Smooth muscle cell (in vitro differentiated cells): Measurements from ENCODE around the gene LMNA. TPM values are rescaled to one million over a fixed set of nuclear protein-coding genes. Genes with fewer than 3 reads are reported as not detected.

Experiments used
- DNase-seq: peaks from one replicate; lab custom pipeline; 2025; ENCODE audit not compliant: unreplicated experiment; lab: John Stamatoyannopoulos, UW
- H2AFZ ChIP-seq: fragments of 200-600 bp; sonication (generic); 2 replicates; pipeline ENCODE4 v1.6.0; 2016; ENCODE audit warnings: antibody characterized with exemption, low read depth, mild to moderate bottlenecking
- H3F3A ChIP-seq: fragments of 200-600 bp; sonication (generic); 2 replicates; pipeline ENCODE4 v1.6.0; 2017; ENCODE audit warnings: antibody characterized with exemption, low read depth
- H3K27ac ChIP-seq: fragments of 200-600 bp; sonication (generic); 2 replicates; pipeline ENCODE4 v1.5.1; 2016; ENCODE audit warnings: low read depth, mild to moderate bottlenecking
- H3K27me3 ChIP-seq: fragments of 200-600 bp; sonication (generic); 2 replicates; pipeline ENCODE4 v1.6.1; 2016; ENCODE audit warnings: low read depth, mild to moderate bottlenecking
- H3K36me3 ChIP-seq: fragments of 200-600 bp; sonication (generic); 2 replicates; pipeline ENCODE4 v1.5.1; 2016; ENCODE audit warnings: low read depth
- H3K4me1 ChIP-seq: fragments of 200-600 bp; sonication (generic); 2 replicates; pipeline ENCODE4 v1.5.1; 2016; ENCODE audit warnings: low read depth
- H3K4me2 ChIP-seq: fragments of 200-600 bp; sonication (generic); 2 replicates; pipeline ENCODE4 v1.6.0; 2016; ENCODE audit warnings: mild to moderate bottlenecking
- H3K4me3 ChIP-seq: fragments of 200-600 bp; sonication (generic); 2 replicates; pipeline ENCODE4 v1.5.1; 2016; ENCODE audit warnings: mild to moderate bottlenecking
- H3K79me2 ChIP-seq: fragments of 200-600 bp; sonication (generic); 2 replicates; pipeline ENCODE4 v1.6.0; 2016; ENCODE audit warnings: low read depth, mild to moderate bottlenecking
- H3K9ac ChIP-seq: fragments of 200-600 bp; sonication (generic); 2 replicates; pipeline ENCODE4 v1.6.0; 2016; ENCODE audit warnings: low read depth
- H3K9me3 ChIP-seq: fragments of 200-600 bp; sonication (generic); replicated peaks from 2 replicates; pipeline ENCODE4 v1.5.1; 2016; ENCODE audit warnings: low read depth
- H4K20me1 ChIP-seq: fragments of 200-600 bp; sonication (generic); 2 replicates; pipeline ENCODE4 v1.6.0; 2016; ENCODE audit warnings: low read depth
- WGBS: methylation state at CpG from one replicate; pipeline ENCODE4 v1.1.7; 2016; ENCODE audit warnings: low lambda C conversion rate; 5-methylcytosine and 5-hydroxymethylcytosine counted together
- polyA plus RNA-seq: library from polyadenylated mRNA; unstranded; fragments of >200 nt; fragmentation: Nextera tagmentation; extraction: Ambion mirVana; gene quantifications from 2 replicates; pipeline ENCODE4 v1.2.1, GENCODE V29; 2016
- total RNA-seq: library from RNA; depleted of rRNA; stranded (reverse); fragments of >200 nt; gene quantifications from 2 replicates; pipeline ENCODE4 v1.2.3, GENCODE V29; 2014
- TF ChIP-seq, protein P1 (sequence below): fragments of 200-600 bp; sonication (generic); IDR thresholded peaks from 2 replicates; pipeline ENCODE4 v1.5.1; 2017; ENCODE audit warnings: borderline replicate concordance, mild to moderate bottlenecking, antibody characterized with exemption; ENCODE audit not compliant: insufficient read depth, poor library complexity, severe bottlenecking

Gene LMNA
- total and polyA plus RNA-seq, 2 experiments from 2014 or later: 256 to 626 TPM

DNA sequence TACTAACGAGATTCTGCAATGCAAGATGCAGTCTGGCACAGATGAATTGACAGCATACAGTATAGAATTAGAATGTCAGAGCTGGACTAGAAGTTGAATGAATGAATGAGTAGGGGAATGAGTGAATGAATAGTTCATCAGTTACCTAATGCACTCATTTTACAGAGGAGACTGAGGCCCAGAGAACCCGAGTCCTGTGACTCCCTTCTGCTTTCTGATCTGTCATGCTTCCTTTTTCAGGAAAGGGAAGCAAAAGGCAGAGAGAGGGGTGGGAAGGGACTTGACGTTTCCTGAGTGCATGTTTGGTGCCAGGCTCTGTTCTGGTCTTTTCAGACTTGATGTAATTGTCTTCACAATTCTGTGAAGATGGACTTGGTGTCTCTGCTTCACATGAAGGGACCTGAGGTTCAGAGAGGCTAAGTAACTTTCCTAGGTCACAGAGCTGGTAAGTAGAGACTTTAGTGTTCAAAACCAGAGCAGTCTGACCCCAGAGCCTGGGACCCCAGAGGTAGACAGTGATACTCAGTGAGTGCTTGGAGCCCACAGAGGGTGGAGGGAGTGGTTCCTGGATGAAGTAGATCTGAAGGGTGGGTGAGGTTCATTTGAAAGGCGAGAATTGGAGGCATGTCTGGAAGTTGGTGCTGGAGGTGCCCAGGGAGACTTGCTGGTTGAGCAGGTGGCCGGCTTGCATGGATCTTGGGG, 24.2 kb upstream of the LMNA start:
- TF ChIP-seq, protein P1, sequence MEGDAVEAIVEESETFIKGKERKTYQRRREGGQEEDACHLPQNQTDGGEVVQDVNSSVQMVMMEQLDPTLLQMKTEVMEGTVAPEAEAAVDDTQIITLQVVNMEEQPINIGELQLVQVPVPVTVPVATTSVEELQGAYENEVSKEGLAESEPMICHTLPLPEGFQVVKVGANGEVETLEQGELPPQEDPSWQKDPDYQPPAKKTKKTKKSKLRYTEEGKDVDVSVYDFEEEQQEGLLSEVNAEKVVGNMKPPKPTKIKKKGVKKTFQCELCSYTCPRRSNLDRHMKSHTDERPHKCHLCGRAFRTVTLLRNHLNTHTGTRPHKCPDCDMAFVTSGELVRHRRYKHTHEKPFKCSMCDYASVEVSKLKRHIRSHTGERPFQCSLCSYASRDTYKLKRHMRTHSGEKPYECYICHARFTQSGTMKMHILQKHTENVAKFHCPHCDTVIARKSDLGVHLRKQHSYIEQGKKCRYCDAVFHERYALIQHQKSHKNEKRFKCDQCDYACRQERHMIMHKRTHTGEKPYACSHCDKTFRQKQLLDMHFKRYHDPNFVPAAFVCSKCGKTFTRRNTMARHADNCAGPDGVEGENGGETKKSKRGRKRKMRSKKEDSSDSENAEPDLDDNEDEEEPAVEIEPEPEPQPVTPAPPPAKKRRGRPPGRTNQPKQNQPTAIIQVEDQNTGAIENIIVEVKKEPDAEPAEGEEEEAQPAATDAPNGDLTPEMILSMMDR: no peak
- H3K36me3 ChIP-seq: no peaks in the 10 kb centered on the region
- H3K4me2 ChIP-seq: no peak overlapping the region
- H3K9me3 ChIP-seq: no peaks in the 10 kb centered on the region
- no peak overlapping the region for H2AFZ ChIP-seq
- H3K27ac ChIP-seq: no peak overlapping the region
- H3K4me3 ChIP-seq: no peak overlapping the region
- no peak for DNase-seq
- peaks cover 20% of the 10 kb centered on the region for H3K4me1 ChIP-seq
- H3K79me2 ChIP-seq: peaks cover 62% of the 10 kb centered on the region
- H3K27me3 ChIP-seq: no peaks in the 10 kb centered on the region
- peaks cover 5% of the 10 kb centered on the region for H3F3A ChIP-seq
- H4K20me1 ChIP-seq: peaks cover 40% of the 10 kb centered on the region
- 49% methylated on average over 5 of the region's 5 CpGs for WGBS
- H3K9ac ChIP-seq: no peak overlapping the region

DNA sequence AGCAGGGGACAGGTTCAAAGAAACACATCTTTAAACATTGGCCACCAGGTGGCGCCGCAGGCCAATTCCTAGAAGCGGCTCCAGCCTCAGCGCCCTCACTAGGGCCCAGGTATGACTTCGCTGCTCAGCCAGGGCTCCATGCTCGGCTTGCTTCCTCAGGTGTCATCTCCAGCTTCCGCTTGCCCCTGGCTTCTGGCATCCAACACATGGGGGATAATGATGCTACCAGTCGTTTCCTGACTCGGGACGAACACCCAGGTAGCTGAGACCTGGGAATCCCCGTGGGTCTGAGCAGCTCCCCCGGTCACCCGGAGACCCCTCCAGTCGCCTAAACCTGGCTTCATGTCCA, 23.7 kb upstream of the LMNA start:
- peak; percentile 35 for DNase-seq
- H2AFZ ChIP-seq: no peak overlapping the region
- TF ChIP-seq, protein P1: peak; percentile 82

DNA sequence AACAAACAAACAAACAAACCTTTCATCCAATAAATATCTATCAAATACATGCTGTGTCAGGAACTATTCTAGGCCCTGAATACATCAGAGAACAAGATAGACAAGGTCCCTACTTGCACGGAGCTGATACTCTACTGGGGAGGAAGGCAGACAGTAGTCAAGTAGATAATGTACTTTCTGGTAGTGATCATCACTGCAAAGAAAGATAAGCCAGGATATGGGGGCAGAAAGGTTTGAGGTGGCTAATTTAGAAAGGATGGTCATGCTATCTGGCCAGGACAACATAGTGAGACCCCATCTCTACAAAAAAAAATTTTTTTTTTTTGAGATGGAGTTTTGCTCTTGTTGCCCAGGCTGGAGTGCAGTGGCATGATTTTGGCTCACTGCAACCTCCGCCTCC, 22.9 kb upstream of the LMNA start:
- Histone ChIP-seq H3K27me3 (no peaks in the 10 kb centered on the region), H3F3A (peaks cover 12% of the 10 kb centered on the region), H2AFZ (no peak overlapping the region), H3K9me3 (no peaks in the 10 kb centered on the region), H3K4me1 (peaks cover 11% of the 10 kb centered on the region), H3K27ac (no peak overlapping the region), H3K4me3 (no peak overlapping the region), H3K79me2 (peaks cover 54% of the 10 kb centered on the region), H4K20me1 (peaks cover 31% of the 10 kb centered on the region), H3K4me2 (no peak overlapping the region), H3K36me3 (no peaks in the 10 kb centered on the region), H3K9ac (no peak overlapping the region)
- no peak for DNase-seq
- TF ChIP-seq, protein P1: no peak
- WGBS: 88% methylated on average over 2 of the region's 2 CpGs

More for the DNA sequence above, 23.7 kb upstream of the LMNA start:
- Histone ChIP-seq H3K4me2 (no peak overlapping the region), H3K9ac (no peak overlapping the region), H3K27ac (no peak overlapping the region), H3K4me1 (peaks cover 15% of the 10 kb centered on the region), H3K9me3 (no peaks in the 10 kb centered on the region), H4K20me1 (peaks cover 35% of the 10 kb centered on the region), H3K4me3 (no peak overlapping the region), H3K27me3 (no peaks in the 10 kb centered on the region), H3K79me2 (peaks cover 56% of the 10 kb centered on the region), H3K36me3 (no peaks in the 10 kb centered on the region), H3F3A (peaks cover 8% of the 10 kb centered on the region)
- WGBS: 42% methylated on average over 14 of the region's 14 CpGs
